ENCODE data around the gene NUB1.

- no peak for TF ChIP-seq CTCF (IDR thresholded peaks at IDR 0.05; ENCODE audit: low read depth, low read length, poor library complexity, severe bottlenecking)
- 0 out of 2 replicates have a peak, but pooled peaks have one; percentile 36 for TF ChIP-seq EZH2phosphoT487 (IDR thresholded peaks at IDR 0.05; ENCODE audit: borderline replicate concordance, low read length)
Measured at GRCh38 chr7:151410405-151411390, 69.1 kb downstream of the NUB1 start.
